Lung (tissue), 12 donors: Measurements from ENCODE around the gene EEA1. TPM values are rescaled to one million over a fixed set of nuclear protein-coding genes. Genes with fewer than 3 reads are reported as not detected.

Experiments used
- ATAC-seq: fragments of 200-7000 bp; cut with Tn5 transposase; one replicate; pipeline ENCODE4 v1.9.1; 2020; ENCODE audit warnings: moderate number of reproducible peaks; ENCODE audit not compliant: insufficient read depth, low FRiP score
- DNase-seq, 3 donors: peaks; one replicate each; pipeline ENCODE4 v3.0.0-alpha.2; 2013 to 2017
- H3K27ac ChIP-seq, 2 donors: one replicate each; pipeline ENCODE4 v1.5.1; 2013; ENCODE audit warnings: mild to moderate bottlenecking in 2 of 2, moderate library complexity in 2 of 2, control low read depth in 1 of 2, inconsistent platforms in 1 of 2, low read depth in 1 of 2, low read length in 1 of 2
- H3K27me3 ChIP-seq, 3 donors: one replicate each; pipeline ENCODE4 v1.5.1; 2013; ENCODE audit warnings: low read length in 2 of 3; ENCODE audit not compliant: control insufficient read depth in 3 of 3, insufficient read depth in 3 of 3
- H3K36me3 ChIP-seq, 4 donors: one replicate each; pipeline ENCODE4 v1.5.1; 2013; ENCODE audit warnings: low read length in 4 of 4, mild to moderate bottlenecking in 1 of 4, moderate library complexity in 1 of 4; ENCODE audit not compliant: control insufficient read depth in 4 of 4, insufficient read depth in 4 of 4
- H3K4me1 ChIP-seq, 5 donors: one replicate each; pipeline ENCODE4 v1.5.1; 2013; ENCODE audit warnings: low read length in 5 of 5, mild to moderate bottlenecking in 2 of 5, moderate library complexity in 1 of 5; ENCODE audit not compliant: control insufficient read depth in 5 of 5, insufficient read depth in 5 of 5
- H3K4me3 ChIP-seq: one replicate; pipeline ENCODE4 v1.5.1; 2013; ENCODE audit warnings: mild to moderate bottlenecking, control low read depth, moderate library complexity
- H3K9ac ChIP-seq, 2 donors: one replicate each; pipeline ENCODE4 v1.5.1; 2013; ENCODE audit warnings: low read length in 2 of 2, control low read depth in 1 of 2; ENCODE audit not compliant: insufficient read depth in 1 of 2
- H3K9me3 ChIP-seq, 4 donors: one replicate each; pipeline ENCODE4 v1.5.1; 2013; ENCODE audit warnings: low read length in 3 of 4, mild to moderate bottlenecking in 1 of 4, moderate library complexity in 1 of 4; ENCODE audit not compliant: control insufficient read depth in 4 of 4, insufficient read depth in 3 of 4
- CTCF ChIP-seq: IDR thresholded peaks from 2 replicates; pipeline ENCODE4 v1.5.1; 2012; ENCODE audit warnings: mild to moderate bottlenecking; ENCODE audit errors: control extremely low read depth, extremely low read depth
- WGBS, 2 donors: extraction: QIAGEN DNeasy Blood & Tissue Kit; methylation state at CpG; one replicate each; pipeline ENCODE4 v1.1.7; 2013; 5-methylcytosine and 5-hydroxymethylcytosine counted together
- polyA plus RNA-seq, 2 donors: library from polyadenylated mRNA; stranded (reverse); fragments of 200-250 nt; gene quantifications; one replicate each; pipeline ENCODE4 v1.2.1, GENCODE V29; 2013
- total RNA-seq, 2 donors: library from RNA; depleted of rRNA in 1 of 2; stranded (reverse); fragments of >200 nt in 1 of 2; gene quantifications; one replicate each; pipeline ENCODE4 v1.2.1, GENCODE V29; 2014 to 2021
- donor health status: control.
- donor health status: control.
- donor health status: Bipolar disorder and iron deficiency.
- donor health status: healthy.
- donor health status: DM: yes; HTN: yes; CAD: no.

Gene EEA1
- total and polyA plus RNA-seq, 4 donors, result 3.7 to 37.0 (median 15.8) TPM

GRCh38 chr12:92740411-92740810 lies 188.7 kb downstream of the EEA1 start:
- peak in 2 of 3 donors; percentile 15 to 38 for DNase-seq
- H3K27ac ChIP-seq, result no peak overlapping the region
- no peaks in the 10 kb centered on the region for H3K9me3 ChIP-seq
- ATAC-seq, result no peak
- H3K36me3 ChIP-seq, result no peaks in the 10 kb centered on the region
- TF ChIP-seq CTCF, result no peak
- no peak overlapping the region for H3K4me3 ChIP-seq
- H3K27me3 ChIP-seq, result no peaks in the 10 kb centered on the region
- no peak overlapping the region for H3K9ac ChIP-seq
- H3K4me1 ChIP-seq, result peaks cover 0 to 18% (median 11%) of the 10 kb centered on the region in 5 donors

- TF ChIP-seq CTCF, result no peak
- ATAC-seq (no peak), DNase-seq (no peak)
- Histone ChIP-seq H3K9ac (no peak overlapping the region), H3K4me1 (peaks cover 1 to 30% (median 11%) of the 10 kb centered on the region in 5 donors), H3K27ac (no peak overlapping the region), H3K27me3 (no peaks in the 10 kb centered on the region), H3K36me3 (no peaks in the 10 kb centered on the region), H3K9me3 (no peaks in the 10 kb centered on the region), H3K4me3 (no peak overlapping the region)
- 80 to 86% methylated on average over 4 of the region's 4 CpGs for WGBS, 2 donors
Measured at GRCh38 chr12:92739113-92739512, 190.0 kb downstream of the EEA1 start.

- Histone ChIP-seq H3K36me3 (no peaks in the 10 kb centered on the region), H3K27me3 (no peaks in the 10 kb centered on the region), H3K9me3 (no peaks in the 10 kb centered on the region), H3K4me3 (no peak overlapping the region), H3K27ac (no peak overlapping the region), H3K4me1 (peaks cover 1 to 36% (median 11%) of the 10 kb centered on the region in 5 donors), H3K9ac (no peak overlapping the region)
- DNase-seq, result no peak
- no peak for TF ChIP-seq CTCF
- no peak for ATAC-seq
- WGBS, 2 donors, result 90 to 94% methylated on average over 7 of the region's 7 CpGs
Measured at GRCh38 chr12:92737855-92738850, 190.9 kb downstream of the EEA1 start.
